Endothelial cell of umbilical vein (primary cell): ENCODE measurements around the gene SMAD3. TPM values are rescaled to one million over a fixed set of nuclear protein-coding genes. Genes with fewer than 3 reads are reported as not detected.

Source experiments
- BruUV-seq: library from RNA; stranded (reverse); fragments of 400-500 nt; replicated peaks from 2 replicates; lab custom pipeline; 2021; lab: Mats Ljungman, UMichigan
- CTCF ChIA-PET: fragments of 300-600, 350-600 bp; sonication (Branson Sonifier 250); formaldehyde crosslinking; loops from one replicate; lab custom pipeline; 2021; ENCODE audit warnings: antibody characterized with exemption, inconsistent platforms; lab: Charles Lee
- POLR2A ChIA-PET: fragments of 300-600, 350-600 bp; sonication (Branson Sonifier 250); formaldehyde crosslinking; loops from one replicate; lab custom pipeline; 2021; ENCODE audit warnings: antibody characterized with exemption, inconsistent platforms; lab: Charles Lee
- DNase-seq: peaks from one replicate; pipeline ENCODE4 v3.0.0-alpha.2; 2011; ENCODE audit warnings: low read depth, low spot score
- FAIRE-seq: peaks from 2 replicates; lab custom pipeline; 2011; peaks lifted over from hg19 to GRCh38; lab: Jason Lieb, UNC
- H2AFZ ChIP-seq: 2 replicates; pipeline ENCODE4 v1.6.0; 2012; ENCODE audit warnings: low read depth, low read length, control low read depth, inconsistent platforms
- H3K27ac ChIP-seq: 2 replicates; pipeline ENCODE4 v1.5.1; 2011; ENCODE audit warnings: low read depth, mild to moderate bottlenecking, control low read depth, low read length, moderate library complexity; ENCODE audit not compliant: insufficient read depth
- H3K27me3 ChIP-seq, 2 experiments: 2 replicates each; pipeline versions ENCODE4 v1.6.0 to v1.6.1; 2011; ENCODE audit warnings: low read length in 2 of 2, mixed read lengths in 1 of 2; ENCODE audit not compliant: control insufficient read depth in 2 of 2, insufficient read depth in 2 of 2
- H3K36me3 ChIP-seq, 2 experiments: 2 replicates in 1 of 2; 3 replicates in 1 of 2; pipeline ENCODE4 v1.5.1; 2011; ENCODE audit warnings: low read length in 2 of 2, mild to moderate bottlenecking in 1 of 2, moderate library complexity in 1 of 2; ENCODE audit not compliant: control insufficient read depth in 2 of 2, insufficient read depth in 2 of 2; ENCODE audit errors: extremely low read depth in 1 of 2
- H3K4me1 ChIP-seq: 3 replicates; pipeline ENCODE4 v1.5.1; 2011; ENCODE audit warnings: mild to moderate bottlenecking, low read length; ENCODE audit not compliant: control insufficient read depth, insufficient read depth; ENCODE audit errors: extremely low read depth
- H3K4me2 ChIP-seq: 2 replicates; pipeline ENCODE4 v1.6.1; 2011; ENCODE audit warnings: low read length, control low read depth, mixed read lengths; ENCODE audit not compliant: insufficient read depth
- H3K4me3 ChIP-seq, 3 experiments: fragments of 200-600 bp in 1 of 3; sonication (generic), shearing (Covaris generic) in 1 of 3; replicated peaks in 1 of 3; 2 replicates each; pipeline ENCODE4 v1.5.1; 2011 to 2016; ENCODE audit warnings: control low read depth in 3 of 3, low read length in 3 of 3, mild to moderate bottlenecking in 2 of 3, inconsistent platforms in 1 of 3, low read depth in 1 of 3, moderate library complexity in 1 of 3; ENCODE audit not compliant: insufficient read depth in 1 of 3
- H3K79me2 ChIP-seq: 2 replicates; pipeline ENCODE4 v1.6.0; 2012; ENCODE audit warnings: low read length, inconsistent platforms; ENCODE audit not compliant: control insufficient read depth, insufficient read depth
- H3K9ac ChIP-seq: replicated peaks from 2 replicates; pipeline ENCODE3; 2011; ENCODE audit warnings: low read length, control low read depth; ENCODE audit not compliant: insufficient read depth; ENCODE audit errors: extremely low read depth
- H3K9me1 ChIP-seq: replicated peaks from 3 replicates; pipeline ENCODE4 v1.6.0; 2011; ENCODE audit warnings: mild to moderate bottlenecking, low read length; ENCODE audit not compliant: control insufficient read depth, insufficient read depth; ENCODE audit errors: extremely low read depth
- H3K9me3 ChIP-seq: replicated peaks from 2 replicates; pipeline ENCODE4 v1.5.1; 2012; ENCODE audit warnings: low read length, inconsistent platforms; ENCODE audit not compliant: control insufficient read depth, insufficient read depth
- H4K20me1 ChIP-seq: replicated peaks from 2 replicates; pipeline ENCODE3; 2011; ENCODE audit warnings: mild to moderate bottlenecking, low read length; ENCODE audit not compliant: control insufficient read depth, insufficient read depth; ENCODE audit errors: extremely low read depth
- CTCF ChIP-seq, 2 donors: IDR thresholded peaks; 1 replicate in 1 of 2; 2 replicates in 1 of 2; pipeline ENCODE4 v1.5.1; 2011; ENCODE audit warnings: low read length in 2 of 2, mild to moderate bottlenecking in 2 of 2, moderate library complexity in 2 of 2, control low read depth in 1 of 2, inconsistent platforms in 1 of 2, low read depth in 1 of 2; ENCODE audit not compliant: insufficient read depth in 1 of 2; ENCODE audit errors: extremely low read depth in 1 of 2
- EZH2 ChIP-seq: IDR thresholded peaks from 2 replicates; pipeline ENCODE4 v1.6.1; 2012; ENCODE audit warnings: borderline replicate concordance, low read depth, mild to moderate bottlenecking, moderate library complexity, low read length, inconsistent platforms; ENCODE audit not compliant: severe bottlenecking
- FOS ChIP-seq: IDR thresholded peaks from 2 replicates; pipeline ENCODE4 v1.6.1; 2011; ENCODE audit warnings: mild to moderate bottlenecking, low read length, moderate library complexity, borderline replicate concordance; ENCODE audit not compliant: insufficient read depth
- GATA2 ChIP-seq: IDR thresholded peaks from 2 replicates; pipeline ENCODE4 v1.7.0; 2011; ENCODE audit warnings: low read depth, mild to moderate bottlenecking, moderate library complexity, mixed read lengths, low read length; ENCODE audit not compliant: insufficient read length, insufficient read depth
- JUN ChIP-seq: IDR thresholded peaks from 2 replicates; pipeline ENCODE4 v1.6.1; 2011; ENCODE audit warnings: borderline replicate concordance, low read depth; ENCODE audit not compliant: insufficient read length, insufficient read depth
- MAX ChIP-seq: IDR thresholded peaks from 2 replicates; pipeline ENCODE4 v1.6.1; 2011; ENCODE audit not compliant: insufficient read depth, insufficient read length
- MYC ChIP-seq: IDR thresholded peaks from one replicate; pipeline ENCODE4 v1.6.1; 2011; ENCODE audit warnings: mild to moderate bottlenecking, low read depth, low read length
- POLR2A ChIP-seq: IDR thresholded peaks from 2 replicates; pipeline ENCODE4 v1.6.1; 2012; ENCODE audit warnings: low read depth, mild to moderate bottlenecking, control low read depth, low read length
- POLR2AphosphoS5 ChIP-seq: IDR thresholded peaks from 2 replicates; pipeline ENCODE4 v1.6.1; 2012; ENCODE audit warnings: low read depth, mild to moderate bottlenecking, control low read depth, low read length, moderate library complexity; ENCODE audit not compliant: insufficient read depth
- dilution Hi-C: fragments of 300-500 bp; cut with MboI; formaldehyde crosslinking; loops from one replicate; pipeline ENCODE4 v1.15.0; 2019; ENCODE audit warnings: low sequenced_read_pairs; ENCODE audit not compliant: extremely low pct_ligation_motif_present
- intact Hi-C: fragments of 100-400 bp; cut with micrococcal nuclease; formaldehyde crosslinking; loops from one replicate; pipeline ENCODE4 v1.10.0; 2022
- polyA plus RNA-seq, 4 experiments: library from polyadenylated mRNA; depleted of rRNA in 3 of 4; stranded (reverse) in 3 of 4; unstranded in 1 of 4; fragments of >200 nt; gene quantifications; 2 replicates each; pipeline versions ENCODE4 v1.2.1 to v1.2.3, GENCODE V29; 2011 to 2012; ENCODE audit warnings: missing spikeins in 1 of 4
- total RNA-seq: library from RNA; stranded (reverse); gene quantifications from 2 replicates; pipeline ENCODE4 v1.2.3, GENCODE V29; 2021

Gene SMAD3
- total and polyA plus RNA-seq, 2 donors (not counting 3 experiments of a cell fraction or from before 2014, with no cell fraction given): 56.4 to 88.2 TPM

GRCh38 chr15:67207555-67208207 is 142.3 kb downstream of the SMAD3 start:
- no peak for DNase-seq

More at GRCh38 chr15:67207555-67208207, 142.3 kb downstream of the SMAD3 start:
- Histone ChIP-seq H3K9me1 (no peaks in the 10 kb centered on the region), H3K27ac (no peak overlapping the region), H3K4me1 (no peaks in the 10 kb centered on the region), H3K9ac (no peak overlapping the region), H3K79me2 (no peaks in the 10 kb centered on the region), H3K4me3 (no peak overlapping the region), H3K27me3 (no peaks in the 10 kb centered on the region), H3K9me3 (no peaks in the 10 kb centered on the region), H2AFZ (no peak overlapping the region), H3K36me3 (no peaks in the 10 kb centered on the region), H4K20me1 (no peaks in the 10 kb centered on the region), H3K4me2 (no peak overlapping the region)
- TF ChIP-seq JUN (no peak), MYC (no peak), CTCF (IDR thresholded peaks at IDR 0.05; ENCODE audit: extremely low read depth in 1 of 2, insufficient read depth in 1 of 2, low read depth in 1 of 2, low read length in 2 of 2) (no peak), POLR2AphosphoS5 (no peak), EZH2 (no peak), FOS (no peak), POLR2A (no peak), GATA2 (no peak), MAX (no peak)
- dilution Hi-C loops: no loop called here
- intact Hi-C loops: no loop called here
- no TSS peak for BruUV-seq
- no peak for FAIRE-seq
- POLR2A ChIA-PET: no interaction called here
- CTCF ChIA-PET: no interaction called here
